NCI-H2107 (cell line): ENCODE results near the gene PDIA5.

Source experiments
- DNase-seq: peaks from one replicate; lab custom pipeline; 2025; lab: John Stamatoyannopoulos, UW

The PDIA5 gene

DNA sequence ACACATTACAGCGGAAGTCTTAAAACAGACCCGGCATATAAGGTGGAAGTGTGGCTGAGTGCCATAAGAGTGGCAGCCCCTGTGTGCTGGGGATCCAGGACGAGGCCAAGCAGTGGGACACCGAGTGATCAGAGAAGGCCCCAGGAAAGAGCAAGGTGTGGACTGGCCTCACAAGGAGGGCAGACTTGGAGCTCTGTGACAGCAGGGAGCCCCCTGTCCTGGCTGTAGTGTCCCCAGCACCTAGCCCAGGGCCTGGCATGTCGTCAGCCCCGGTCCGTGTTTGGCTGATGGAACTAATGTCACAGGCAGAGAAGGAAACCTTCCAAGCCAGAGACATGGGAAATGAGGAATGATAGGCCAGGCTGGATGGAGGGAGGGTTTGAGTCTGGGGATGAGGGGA is 4.8 kb downstream of the PDIA5 start:
- no peak for DNase-seq

DNA sequence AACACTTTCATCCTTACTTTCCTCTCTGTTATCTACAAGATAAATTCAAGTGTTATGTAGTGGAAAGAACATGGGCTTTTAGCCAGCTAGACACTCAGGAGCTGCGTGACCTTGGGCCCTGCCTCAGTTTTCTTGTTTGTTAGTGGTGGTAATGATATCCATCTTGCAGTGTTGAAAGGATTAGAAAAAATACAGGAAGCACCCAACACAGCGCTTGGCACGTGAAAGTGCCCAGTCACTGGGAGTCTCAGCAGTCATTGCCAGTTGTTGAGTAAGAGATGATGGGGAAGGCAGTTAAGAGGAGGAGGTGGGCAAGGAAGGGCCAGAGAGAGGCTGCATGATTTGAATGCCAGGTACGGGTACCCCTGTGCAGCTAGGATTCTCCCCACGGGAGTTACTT is 5.3 kb downstream of the PDIA5 start:
- DNase-seq: no peak

DNA sequence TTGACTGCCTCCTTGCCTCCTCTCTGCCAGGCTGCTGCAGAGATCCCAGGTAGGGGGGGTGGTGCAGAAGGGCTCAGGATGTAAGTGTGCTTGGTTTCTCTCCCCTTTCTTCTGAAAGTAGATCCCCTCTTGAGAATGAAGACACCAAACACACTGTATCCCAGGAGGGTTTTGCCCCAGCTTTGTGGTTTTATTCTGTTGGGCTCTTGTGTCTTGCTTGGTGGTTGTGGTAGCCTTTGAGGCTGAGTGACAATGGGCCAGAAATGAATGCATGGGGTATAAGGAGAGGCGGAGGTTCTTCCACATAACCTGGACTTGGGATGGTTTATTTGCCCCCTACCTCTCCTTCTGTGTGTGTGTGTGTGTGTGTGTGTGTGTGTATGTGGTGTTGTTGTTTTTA is 5.7 kb downstream of the PDIA5 start:
- DNase-seq: no peak

DNA sequence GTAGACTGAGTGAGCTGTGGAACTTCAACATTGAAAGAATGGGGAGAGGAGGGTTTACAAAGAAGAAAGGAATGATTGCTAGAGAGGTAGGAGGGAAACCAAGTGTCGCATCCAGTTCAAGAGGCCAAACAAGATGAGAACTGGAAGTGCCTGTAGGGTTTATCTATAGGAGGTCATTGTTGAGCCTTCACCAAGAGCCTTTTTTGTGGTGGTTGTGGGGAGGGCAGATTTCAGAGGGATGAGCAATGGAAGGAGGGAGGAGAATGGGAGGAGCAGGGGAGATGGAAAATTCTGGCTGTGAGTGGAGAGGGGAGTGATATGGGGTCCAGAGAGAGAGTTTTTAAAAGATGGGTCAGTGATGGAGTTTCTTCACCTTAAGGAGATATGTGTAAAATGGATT is 8.5 kb downstream of the PDIA5 start:
- DNase-seq: no peak

DNA sequence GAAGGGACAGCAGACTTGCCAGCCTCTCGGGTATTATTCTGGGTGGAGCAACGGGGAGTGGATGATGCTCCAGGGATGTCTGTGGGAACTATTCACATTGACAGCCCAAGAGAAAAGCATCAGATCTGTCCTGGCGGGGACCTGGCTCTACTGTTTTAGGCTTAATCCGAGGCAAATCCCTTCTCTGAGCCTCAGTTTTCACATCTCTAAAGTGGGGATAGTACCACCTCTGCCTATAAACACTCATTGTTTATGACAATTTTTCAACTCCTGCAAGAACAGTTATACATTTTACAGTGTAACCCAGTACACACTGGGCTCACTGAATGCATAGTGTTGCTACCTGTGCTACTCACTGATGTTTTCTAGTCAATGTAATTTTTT is 9.3 kb downstream of the PDIA5 start:
- no peak for DNase-seq

DNA sequence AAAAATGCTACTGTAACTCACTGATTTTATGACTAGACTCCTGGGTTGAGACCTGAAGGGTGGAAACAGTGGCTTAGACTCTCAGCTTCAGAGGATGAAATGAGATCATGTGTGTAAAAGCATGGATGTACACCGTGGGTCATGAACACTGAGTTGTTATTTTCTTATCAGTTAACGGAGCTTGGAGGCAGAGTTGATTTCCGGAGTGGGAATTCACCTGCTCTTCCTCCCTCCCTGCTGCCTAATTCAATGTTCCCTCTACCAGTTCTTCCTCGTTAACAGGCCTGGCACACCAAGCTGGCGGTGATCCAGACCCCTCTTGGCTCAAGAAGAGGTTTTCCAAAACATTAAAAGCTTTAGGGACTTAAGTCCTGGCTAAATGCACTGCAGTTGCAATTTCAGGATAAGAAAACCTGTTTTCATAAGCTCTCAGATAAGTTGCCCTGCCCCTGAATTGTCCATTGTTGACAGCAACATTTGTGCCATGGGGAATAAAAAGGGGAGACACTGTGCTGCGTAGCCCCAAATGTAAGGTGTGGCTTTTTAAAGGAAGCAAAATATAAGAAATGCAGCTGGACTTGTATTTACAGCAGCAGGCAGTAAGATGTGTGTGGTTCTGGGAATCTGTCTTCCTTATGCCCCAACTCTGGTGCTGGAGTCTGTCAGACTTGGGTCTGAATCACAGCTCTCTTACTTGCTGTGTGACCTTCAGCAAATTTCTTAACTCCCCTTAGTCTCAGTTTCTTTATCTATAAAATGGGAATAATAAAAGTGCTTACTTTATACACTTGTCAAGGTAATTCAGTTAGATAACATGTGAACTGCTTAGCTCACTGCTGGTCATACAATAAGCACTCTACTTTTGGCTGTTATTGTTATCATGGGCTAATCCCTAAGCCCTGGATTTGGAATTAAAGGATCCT is 9.9 kb downstream of the PDIA5 start:
- DNase-seq: peak; percentile 83

DNA sequence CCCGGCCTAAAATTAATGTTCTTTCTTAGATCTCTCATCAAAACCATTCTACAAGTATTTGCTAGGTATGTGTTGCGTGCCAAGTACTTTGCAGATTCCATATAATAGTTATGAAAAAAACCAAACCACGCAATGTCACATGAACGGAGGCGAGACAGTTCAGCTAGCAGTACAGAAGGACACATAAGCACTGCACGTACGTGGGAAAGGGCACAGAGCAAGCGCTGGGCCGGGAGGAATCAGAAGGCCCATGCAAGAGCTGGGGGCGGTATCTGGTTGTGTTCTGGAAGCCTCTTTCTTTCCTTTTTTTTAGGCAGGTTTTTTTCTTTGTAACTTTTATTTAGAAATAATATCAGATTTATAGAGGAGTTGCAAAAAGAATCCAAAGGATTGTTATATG is 11.3 kb downstream of the PDIA5 start:
- no peak for DNase-seq

DNA sequence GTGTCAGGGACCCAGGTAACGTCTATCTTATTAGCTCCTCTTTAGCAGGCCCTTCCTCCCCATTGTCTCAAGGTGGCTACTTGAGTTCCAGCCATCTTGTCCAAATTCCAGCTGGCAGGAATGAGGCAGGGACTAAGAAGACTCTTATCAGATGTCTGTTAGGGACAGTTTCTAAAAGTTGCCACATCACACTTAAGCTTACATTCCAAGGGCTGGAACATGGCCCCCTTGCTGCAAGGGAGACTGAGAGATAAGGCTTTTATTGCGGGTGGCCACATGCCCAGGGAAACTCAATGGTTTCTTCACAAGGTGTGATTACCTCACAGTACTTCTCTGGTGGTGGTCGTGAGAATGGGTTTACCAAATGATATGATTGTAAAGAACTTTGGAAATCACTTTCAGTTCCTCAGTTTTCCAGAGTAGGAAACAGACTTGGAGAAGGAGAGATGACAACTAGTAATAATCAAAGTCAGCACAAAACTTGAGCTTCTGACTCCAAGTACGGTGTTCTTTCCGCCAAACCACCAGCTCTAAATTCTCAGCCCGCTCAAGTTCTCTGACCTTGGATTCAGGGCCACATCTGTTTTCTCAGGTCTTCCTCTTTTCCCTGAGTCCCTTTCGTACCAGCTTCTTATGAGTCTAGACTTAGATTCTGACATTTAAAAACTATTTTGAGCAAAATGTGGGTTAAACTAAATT is 14.2 kb downstream of the PDIA5 start:
- no peak for DNase-seq

DNA sequence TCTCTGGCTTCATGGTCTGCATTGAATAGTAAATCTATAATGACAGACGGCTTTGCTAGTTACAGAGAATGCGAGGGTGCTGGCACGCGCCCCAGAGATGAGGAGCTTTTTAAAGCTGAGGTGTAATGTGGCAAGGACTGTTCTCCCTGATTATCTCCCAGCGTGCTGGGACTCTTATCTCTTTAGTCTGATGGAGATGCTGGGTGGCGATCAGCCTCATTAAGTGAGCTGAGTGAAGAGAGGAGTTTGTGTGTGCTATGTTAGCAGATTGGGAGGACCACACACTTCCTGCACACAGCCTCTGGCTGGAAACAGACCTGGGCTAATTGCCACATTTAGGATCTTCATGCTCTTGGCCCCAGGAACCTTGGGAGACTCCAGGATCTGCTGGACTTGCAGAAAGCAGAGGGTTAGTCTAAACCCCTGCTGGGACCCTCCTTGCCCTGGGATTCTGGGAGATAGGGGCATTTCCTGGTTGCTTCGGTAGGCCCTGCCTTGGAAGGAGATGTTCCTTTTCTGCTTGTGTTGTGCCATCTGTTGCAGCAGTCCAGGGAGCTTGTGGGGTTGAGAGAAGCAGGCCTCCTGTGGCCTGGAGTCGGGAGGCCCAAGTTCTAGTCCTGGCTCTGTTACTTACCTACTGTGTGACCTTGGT is 15.0 kb downstream of the PDIA5 start:
- no peak for DNase-seq

DNA sequence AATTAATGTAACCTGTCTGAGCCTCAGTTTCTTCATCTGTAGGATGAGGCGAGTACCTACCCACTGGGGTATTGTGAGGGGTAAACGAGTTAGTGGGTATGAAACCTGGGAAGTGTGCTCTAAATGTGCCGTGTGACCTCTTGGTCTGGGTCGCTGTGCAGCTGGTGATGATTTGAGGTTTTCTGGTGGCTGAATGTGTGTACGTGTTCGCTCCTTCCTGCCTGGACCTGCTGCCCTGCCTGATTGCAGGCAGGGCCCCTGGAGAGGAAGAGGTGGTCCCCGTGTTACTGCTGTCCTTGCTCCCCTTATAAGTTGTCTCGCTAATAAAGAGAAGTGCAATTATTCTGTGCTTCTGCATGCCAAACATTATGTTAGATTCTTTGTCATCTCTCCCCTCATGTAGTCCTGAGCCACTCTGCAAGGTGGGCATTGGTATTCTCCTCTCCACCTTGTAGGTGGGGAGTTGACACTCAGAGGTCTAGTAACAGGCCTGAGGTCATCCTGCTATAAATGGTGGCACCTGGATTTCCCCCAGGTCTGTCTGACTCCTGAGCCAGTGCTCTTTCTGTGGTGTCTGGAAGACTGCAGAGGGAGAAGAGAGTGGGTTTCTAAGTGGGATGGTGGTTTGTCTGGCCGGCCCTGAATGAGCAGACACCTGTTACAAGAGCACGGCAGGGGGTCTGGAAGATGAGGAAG is 15.7 kb downstream of the PDIA5 start:
- no peak for DNase-seq

DNA sequence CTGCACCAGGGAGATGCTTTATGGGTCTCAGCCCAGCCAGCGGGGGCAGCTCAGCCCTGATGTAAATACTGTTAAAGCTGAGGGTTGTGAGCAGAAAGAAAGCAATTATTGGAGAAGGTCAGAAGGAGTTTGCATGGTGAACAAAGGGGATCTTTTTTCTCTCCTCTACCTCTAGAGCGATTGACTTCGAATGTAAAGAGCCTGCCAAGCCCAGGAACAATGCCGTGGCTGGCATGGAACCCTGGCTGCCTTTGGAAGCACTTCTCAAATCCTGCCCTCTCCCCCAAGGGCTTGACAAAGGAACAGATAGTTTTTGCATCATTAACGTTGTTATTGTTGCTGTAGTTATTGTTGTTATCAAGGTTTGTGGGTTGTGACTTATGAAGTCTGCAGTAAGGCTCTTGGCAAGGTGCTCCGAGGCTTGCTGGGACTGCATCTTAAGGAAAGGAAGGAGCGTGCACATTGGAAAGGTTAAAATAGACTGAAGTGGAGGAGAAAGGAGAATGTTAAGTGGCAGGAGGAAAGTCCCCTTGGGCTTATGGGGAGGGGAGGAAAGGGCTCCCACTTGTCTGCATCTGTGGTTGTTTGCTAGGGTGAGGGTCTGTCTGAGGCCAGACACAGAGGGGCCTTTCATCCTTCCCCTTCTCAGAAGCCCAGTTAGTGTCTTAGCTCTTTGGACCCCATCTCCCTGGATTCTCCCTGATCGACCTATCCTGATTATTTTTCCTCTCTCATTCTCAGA is 16.7 kb downstream of the PDIA5 start:
- DNase-seq: no peak

DNA sequence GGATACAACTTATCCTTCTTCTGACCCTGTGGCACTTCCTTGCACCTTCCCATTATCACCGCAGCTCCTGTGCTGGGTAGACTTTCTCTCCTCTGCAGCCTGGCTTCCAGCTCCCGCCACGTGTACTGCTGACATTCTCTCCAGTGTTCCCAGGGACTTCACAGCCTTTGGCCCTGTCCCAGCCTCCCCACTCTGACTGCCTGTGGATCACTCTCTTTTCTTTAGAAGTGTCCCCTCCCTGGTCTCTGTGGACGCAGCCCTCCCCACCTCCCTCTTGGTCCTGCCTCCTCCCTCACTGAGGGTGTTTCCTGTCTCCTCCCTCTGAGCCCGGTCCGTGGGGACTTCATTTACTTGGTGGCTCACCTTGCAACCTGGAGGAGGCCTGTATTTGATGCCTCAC is 17.4 kb downstream of the PDIA5 start:
- DNase-seq: no peak

DNA sequence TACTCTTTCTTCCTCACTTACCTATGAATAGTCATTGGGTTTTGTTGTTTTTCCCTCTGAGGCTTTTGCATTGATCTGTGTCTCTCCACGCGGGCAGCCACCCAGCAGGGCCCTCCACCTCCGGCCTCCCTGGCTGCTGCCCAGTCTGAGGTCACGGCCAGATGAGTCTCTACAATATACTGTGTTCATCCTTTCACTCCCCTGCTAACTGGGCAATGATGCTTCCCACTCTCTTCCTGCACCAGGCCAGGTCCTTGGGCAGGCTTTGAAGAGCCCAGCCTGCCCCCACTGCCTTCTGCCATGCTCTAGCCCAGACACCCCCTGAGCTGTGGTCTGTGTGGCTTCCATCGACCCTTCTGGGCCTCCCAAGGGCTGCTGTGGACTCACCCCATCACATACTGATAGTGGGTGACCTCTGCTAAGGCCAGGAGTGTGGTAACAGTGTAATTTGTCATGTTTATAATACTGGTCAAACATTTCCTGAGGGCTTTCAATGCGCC is 18.0 kb downstream of the PDIA5 start:
- no peak for DNase-seq

DNA sequence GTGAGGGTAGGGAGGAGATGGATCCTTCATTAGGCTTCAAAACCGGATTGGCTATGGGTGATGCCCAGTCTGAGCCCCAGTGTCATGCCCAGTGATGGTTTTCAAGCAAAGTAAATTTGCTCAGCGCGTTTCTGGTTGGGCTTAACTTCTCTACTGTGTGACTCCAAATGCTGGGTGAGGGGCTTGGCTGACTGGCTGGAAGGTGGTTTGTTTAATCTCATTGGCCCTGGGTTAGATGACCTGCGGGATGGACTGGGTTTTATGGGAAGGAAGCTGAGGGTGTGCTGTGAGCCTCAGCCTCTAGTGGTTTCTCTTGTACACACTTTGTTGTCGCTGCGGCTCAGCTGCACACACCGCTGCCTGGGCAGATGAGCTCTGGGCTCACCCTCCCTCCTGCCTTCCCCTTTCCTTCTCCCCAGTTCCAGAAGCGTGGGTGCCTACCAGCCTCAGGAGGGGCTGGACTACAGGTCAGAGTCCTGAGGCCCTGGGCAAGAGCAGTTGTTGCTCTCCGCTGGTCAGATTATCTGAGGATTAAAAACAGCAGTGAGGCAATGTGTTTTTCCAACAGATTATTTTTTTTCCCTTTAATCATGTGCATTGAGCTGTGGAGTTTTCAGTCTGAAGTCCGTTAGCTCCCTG is 18.6 kb downstream of the PDIA5 start:
- no peak for DNase-seq

DNA sequence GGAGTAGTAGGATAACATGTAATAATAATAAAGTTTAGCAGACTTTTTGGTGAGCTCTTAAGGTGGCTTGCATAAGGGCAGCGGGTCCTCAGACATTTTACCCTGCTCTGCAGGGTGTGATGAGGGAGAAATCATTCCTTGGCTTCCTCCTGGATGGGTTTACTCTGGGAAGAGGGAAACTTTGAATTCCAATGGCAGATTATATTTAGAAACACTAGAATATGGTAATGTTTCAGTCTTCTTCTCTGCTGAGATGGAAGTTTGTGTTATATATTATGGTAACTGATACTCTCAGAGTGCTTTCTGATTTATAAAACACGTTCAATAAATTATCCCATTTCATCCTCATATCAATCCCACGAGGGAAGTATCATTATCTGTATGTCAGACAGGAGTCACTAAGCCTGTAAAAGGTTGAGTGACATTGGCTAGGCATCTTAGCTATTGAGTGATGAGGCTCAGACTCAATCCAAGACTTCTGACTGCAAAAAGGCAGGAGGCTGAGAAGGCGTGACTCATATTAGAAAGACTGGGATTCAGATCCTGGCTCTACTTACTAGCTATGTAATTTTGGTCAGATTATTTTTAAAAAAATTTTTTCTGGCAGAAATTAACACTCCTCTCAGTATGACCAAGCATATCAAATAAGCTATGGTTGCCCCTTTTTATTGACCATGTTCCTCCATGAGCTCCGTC is 19.3 kb downstream of the PDIA5 start:
- DNase-seq: no peak

DNA sequence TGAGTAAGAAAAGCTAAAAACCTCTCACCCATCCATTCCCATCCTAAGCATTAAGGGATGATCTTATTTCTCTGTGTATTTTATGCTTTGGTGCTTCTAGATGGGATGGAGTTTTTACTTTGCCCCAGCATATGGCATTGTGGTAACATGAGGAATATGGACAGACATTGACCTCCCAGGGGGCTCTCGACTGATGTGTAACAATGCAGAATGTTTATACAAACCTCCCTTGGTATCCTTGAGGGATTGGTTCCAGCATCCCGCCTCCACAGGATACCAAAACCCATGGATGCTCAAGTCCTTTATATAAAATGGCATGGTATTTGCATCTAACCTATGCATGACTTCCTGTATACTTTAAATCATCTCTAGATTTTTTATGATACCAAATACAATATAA is 21.6 kb downstream of the PDIA5 start:
- DNase-seq: no peak

DNA sequence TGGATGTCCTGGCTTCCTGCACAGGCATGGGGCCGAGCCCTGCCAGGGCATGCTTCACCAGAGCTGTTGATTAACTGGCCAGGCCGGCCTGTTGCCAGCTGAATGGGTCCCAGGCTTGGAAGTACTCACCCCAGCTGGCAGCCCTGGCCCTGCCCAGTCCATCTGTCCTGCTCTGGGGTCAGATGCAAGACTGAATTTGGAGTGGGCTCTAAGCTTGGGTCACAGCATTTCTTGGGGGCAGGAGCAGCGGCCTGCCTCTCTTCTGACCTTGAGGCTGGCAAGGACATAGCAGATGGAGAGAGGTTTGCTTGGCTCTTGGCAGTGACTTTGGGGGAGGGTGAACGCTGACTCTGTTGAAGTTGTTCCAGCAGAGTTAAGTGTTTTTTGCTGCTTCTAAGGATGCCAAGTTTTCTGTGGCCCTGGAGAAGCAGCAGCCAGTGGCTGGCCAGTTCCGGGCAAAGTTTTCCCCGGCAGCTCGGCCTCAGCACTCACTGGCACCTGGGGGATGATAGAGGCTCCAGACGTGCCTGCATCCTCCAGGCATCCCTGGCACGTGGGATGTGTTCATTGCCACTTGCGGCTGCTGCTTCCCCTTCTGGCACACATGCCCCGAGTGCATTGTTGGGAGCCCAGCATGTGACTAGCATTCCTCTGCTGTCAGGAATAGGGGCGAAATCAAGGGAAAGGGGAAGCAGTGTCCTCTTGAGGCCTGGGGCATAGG is 22.9 kb downstream of the PDIA5 start:
- no peak for DNase-seq

DNA sequence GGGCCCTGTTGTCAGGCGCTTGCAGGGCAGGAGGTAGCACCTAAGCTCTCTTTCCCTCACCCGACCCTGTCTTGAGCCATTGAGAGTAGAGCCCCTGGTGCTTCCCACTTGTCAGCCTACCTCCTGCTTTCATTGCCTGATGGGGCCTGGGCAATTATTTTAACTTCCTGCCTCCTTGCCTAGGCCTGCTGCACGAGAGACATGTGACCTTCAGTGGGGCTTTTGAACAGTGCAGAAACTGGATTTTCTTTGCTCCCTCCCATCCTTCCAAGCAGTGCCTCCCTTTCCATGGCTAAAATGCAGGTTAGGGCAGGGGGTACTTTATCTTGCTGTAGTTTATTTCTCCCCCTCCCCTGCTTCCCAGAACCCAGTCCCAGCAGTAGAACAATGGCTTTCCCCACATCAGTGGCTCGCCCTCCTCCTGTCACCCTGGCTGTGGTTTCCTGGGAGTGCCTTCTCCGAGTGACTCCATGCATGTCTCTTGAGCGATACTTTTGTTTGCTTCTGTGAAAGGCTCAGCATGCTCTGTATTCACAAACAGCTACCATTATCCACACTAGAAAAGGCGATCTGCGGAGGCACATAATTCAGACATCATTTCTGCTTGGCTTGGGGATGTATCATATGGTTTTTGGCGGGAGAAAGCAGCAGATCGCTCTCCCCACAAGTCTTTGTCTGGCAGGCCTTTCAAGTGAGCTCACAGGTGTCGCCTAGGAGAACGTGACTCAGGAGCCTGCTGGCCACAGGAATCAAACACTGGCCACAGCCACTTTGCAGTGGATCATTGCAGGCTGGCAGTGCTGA is 24.1 kb downstream of the PDIA5 start:
- peak; percentile 94 for DNase-seq

DNA sequence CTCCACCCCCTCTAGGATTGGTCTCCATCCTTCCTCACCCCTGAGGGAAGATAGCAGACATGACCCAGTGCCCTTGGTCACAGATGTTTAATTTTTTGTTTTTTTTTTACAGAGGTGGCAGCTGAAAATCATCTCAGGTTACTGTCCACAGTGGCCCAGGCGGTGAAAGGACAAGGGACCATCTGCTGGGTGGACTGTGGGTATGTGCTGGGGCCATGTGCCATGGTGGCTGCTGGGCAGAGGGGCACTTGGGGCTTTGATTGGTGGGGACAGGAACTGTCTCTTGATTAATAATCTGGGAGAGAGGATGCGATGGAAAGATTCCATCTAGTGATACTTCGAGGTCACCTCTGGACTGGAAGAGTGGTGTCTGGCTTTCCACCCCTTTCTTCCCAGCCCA is 25.4 kb downstream of the PDIA5 start:
- DNase-seq: no peak
